SH-SY5Y (cell line): ENCODE results near the gene CBLN3.

Experiments used
- GATA2 ChIP-seq: IDR thresholded peaks from 2 replicates; pipeline ENCODE4 v1.6.1; 2011; ENCODE audit warnings: mild to moderate bottlenecking, low read depth, low read length
- GATA3 ChIP-seq: IDR thresholded peaks from 2 replicates; pipeline ENCODE4 v1.6.1; 2011; ENCODE audit warnings: low read depth, mild to moderate bottlenecking, low read length, moderate library complexity

- TF ChIP-seq GATA2 (no peak), GATA3 (no peak)
Observed at GRCh38 chr14:24406416-24406815, 23.1 kb downstream of the CBLN3 start.
